ENCODE measurements around the gene EIF2S3. TPM values are rescaled to one million over a fixed set of nuclear protein-coding genes. Genes with fewer than 3 reads are reported as not detected.

The EIF2S3 gene
- total and polyA plus RNA-seq, 3 donors from 2014 or later, result 44.0 to 66.5 (median 65.4) TPM

Other genes starting within 250 kb of the EIF2S3 start
- gene APOO, start 147.0 kb upstream of the EIF2S3 start, total RNA-seq, result 10 to 100 TPM; 29.4 to 31.1 TPM
- 33.8 TPM for gene APOO, start 147.0 kb upstream of the EIF2S3 start, polyA plus RNA-seq (ENCODE audit: insufficient read depth, low read depth, low replicate concordance)
- gene CXorf58, start 146.9 kb upstream of the EIF2S3 start, total RNA-seq, result 1 to 10 TPM; 2.6 to 6.5 TPM
- gene CXorf58, start 146.9 kb upstream of the EIF2S3 start, polyA plus RNA-seq (ENCODE audit: insufficient read depth, low read depth, low replicate concordance), result 5.7 TPM
- 10 to 100 TPM; 82.4 to 83.4 TPM for gene KLHL15, start 27.8 kb upstream of the EIF2S3 start, total RNA-seq
- 31.5 TPM for gene KLHL15, start 27.8 kb upstream of the EIF2S3 start, polyA plus RNA-seq (ENCODE audit: insufficient read depth, low read depth, low replicate concordance)
- 10 to 100 TPM; 38.5 to 45.1 TPM for gene ZFX, start 94.8 kb downstream of the EIF2S3 start, total RNA-seq
- gene ZFX, start 94.8 kb downstream of the EIF2S3 start, polyA plus RNA-seq (ENCODE audit: insufficient read depth, low read depth, low replicate concordance), result 10.8 TPM

All from testis (tissue), 3 donors.